Activated naive CD8-positive, alpha-beta T cell treated with anti-CD3 and anti-CD28 coated beads, Interleukin-2, amount 50 U/mL, for 24 hours (primary cell): ENCODE measurements around the gene GPR83.
"Not testable (repeated sequence)": the region's sequence is repeated elsewhere in the genome, so short reads cannot be mapped to it uniquely, and the experiment has no call there.

Source experiments
- ATAC-seq: fragments of 150-1000 bp; cut with Tn5 transposase; one replicate; pipeline ENCODE4 v1.10.0; 2021
- DNase-seq: peaks from one replicate; pipeline ENCODE4 v3.0.0; 2021
- H3K27ac Mint-ChIP-seq: one replicate; pipeline ENCODE4 v1.8.0; 2021; ENCODE audit warnings: mild to moderate bottlenecking, mixed read lengths
- H3K27me3 Mint-ChIP-seq: one replicate; pipeline ENCODE4 v1.8.0; 2021; ENCODE audit warnings: mixed read lengths
- H3K36me3 Mint-ChIP-seq: one replicate; pipeline ENCODE4 v1.8.0; 2021; ENCODE audit warnings: low read depth, mixed read lengths
- H3K4me1 Mint-ChIP-seq: one replicate; pipeline ENCODE4 v1.8.0; 2021; ENCODE audit warnings: mixed read lengths
- H3K4me3 Mint-ChIP-seq: one replicate; pipeline ENCODE4 v1.8.0; 2021; ENCODE audit warnings: mild to moderate bottlenecking, moderate library complexity, mixed read lengths
- H3K9me3 Mint-ChIP-seq: one replicate; pipeline ENCODE4 v1.8.0; 2021; ENCODE audit warnings: mixed read lengths

The GPR83 gene

GRCh38 chr11:94401773-94402265 is 600 bp upstream of the GPR83 start:
- peaks cover 1% of the 10 kb centered on the region for H3K36me3 Mint-ChIP-seq
- no peak overlapping the region for H3K27ac Mint-ChIP-seq
- peaks cover 6% of the 10 kb centered on the region for H3K4me1 Mint-ChIP-seq
- H3K9me3 Mint-ChIP-seq = peaks cover 19% of the 10 kb centered on the region
- H3K4me3 Mint-ChIP-seq = no peak overlapping the region
- DNase-seq = no peak
- ATAC-seq = no peak
- peaks cover 45% of the 10 kb centered on the region for H3K27me3 Mint-ChIP-seq

GRCh38 chr11:94400457-94400838 is 771 bp downstream of the GPR83 start:
- peaks cover 48% of the 10 kb centered on the region for H3K27me3 Mint-ChIP-seq
- no peak overlapping the region for H3K27ac Mint-ChIP-seq
- H3K36me3 Mint-ChIP-seq = peaks cover 1% of the 10 kb centered on the region
- H3K4me3 Mint-ChIP-seq = no peak overlapping the region
- no peak for DNase-seq
- H3K9me3 Mint-ChIP-seq = peaks cover 11% of the 10 kb centered on the region
- H3K4me1 Mint-ChIP-seq = peaks cover 6% of the 10 kb centered on the region
- no peak for ATAC-seq

DNA sequence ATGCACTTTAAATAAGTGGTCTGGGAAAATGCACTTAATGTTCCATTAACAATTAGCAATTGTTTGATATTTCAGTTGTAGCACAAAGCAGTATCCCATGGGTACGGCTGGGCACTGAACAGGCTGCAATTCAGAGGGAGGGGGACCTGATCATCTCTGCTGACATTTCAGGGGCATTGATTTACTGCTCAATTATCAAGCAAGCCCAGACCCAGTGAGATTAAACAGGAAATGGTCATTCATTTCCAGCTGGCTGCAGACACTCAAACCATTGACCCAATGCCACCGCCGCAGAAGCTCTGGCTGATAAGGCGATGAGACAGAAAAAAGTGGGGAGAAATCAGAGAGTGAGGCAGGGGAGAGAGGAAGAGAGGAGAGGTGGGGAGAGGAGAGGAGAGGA is 1.2 kb downstream of the GPR83 start:
- H3K27ac Mint-ChIP-seq = no peak overlapping the region
- H3K36me3 Mint-ChIP-seq = peaks cover 1% of the 10 kb centered on the region
- peaks cover 6% of the 10 kb centered on the region for H3K4me1 Mint-ChIP-seq
- ATAC-seq (no peak), DNase-seq (no peak)
- H3K27me3 Mint-ChIP-seq = peaks cover 49% of the 10 kb centered on the region
- peaks cover 11% of the 10 kb centered on the region for H3K9me3 Mint-ChIP-seq
- H3K4me3 Mint-ChIP-seq = no peak overlapping the region

DNA sequence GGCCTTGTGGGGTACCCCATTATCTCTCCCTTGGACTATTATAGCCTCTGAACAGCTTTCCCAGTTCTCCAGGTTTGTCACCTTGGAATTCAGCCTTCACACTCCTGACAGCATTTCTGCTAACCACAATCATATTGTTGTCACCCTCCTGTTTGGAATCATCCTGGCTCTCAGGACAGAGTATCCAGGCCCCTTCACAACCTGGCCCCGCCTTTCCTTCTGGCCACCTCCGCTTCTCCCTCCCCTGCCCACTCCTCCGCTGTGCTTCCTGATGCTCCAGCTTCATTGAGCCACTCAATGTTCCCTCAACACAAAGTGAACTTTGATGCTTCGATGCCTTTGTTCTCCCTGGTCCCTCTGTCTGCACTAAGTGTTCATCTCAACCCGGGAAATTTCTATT is 3.1 kb downstream of the GPR83 start:
- peaks cover 6% of the 10 kb centered on the region for H3K4me1 Mint-ChIP-seq
- peaks cover 52% of the 10 kb centered on the region for H3K27me3 Mint-ChIP-seq
- no peak for ATAC-seq

GRCh38 chr11:94396282-94396681 is 4.9 kb downstream of the GPR83 start:
- Mint-ChIP-seq H3K36me3 (peaks cover 1% of the 10 kb centered on the region), H3K9me3 (peaks cover 5% of the 10 kb centered on the region), H3K27ac (no peak overlapping the region), H3K4me3 (no peak overlapping the region), H3K4me1 (peaks cover 6% of the 10 kb centered on the region), H3K27me3 (peaks cover 40% of the 10 kb centered on the region)
- DNase-seq (no peak), ATAC-seq (no peak)

More for the DNA sequence above, 3.1 kb downstream of the GPR83 start:
- Mint-ChIP-seq H3K4me3 (no peak overlapping the region), H3K36me3 (peaks cover 1% of the 10 kb centered on the region), H3K27ac (no peak overlapping the region), H3K9me3 (peaks cover 7% of the 10 kb centered on the region)
- DNase-seq = no peak

GRCh38 chr11:94391937-94392336 is 9.3 kb downstream of the GPR83 start:
- ATAC-seq, H3K4me3 Mint-ChIP-seq, H3K27ac Mint-ChIP-seq, DNase-seq, H3K4me1 Mint-ChIP-seq, H3K9me3 Mint-ChIP-seq, H3K27me3 Mint-ChIP-seq, H3K36me3 Mint-ChIP-seq: not testable (repeated sequence)

GRCh38 chr11:94379613-94380012 is 21.6 kb downstream of the GPR83 start:
- Mint-ChIP-seq H3K27me3 (no peaks in the 10 kb centered on the region), H3K4me3 (no peak overlapping the region), H3K36me3 (no peaks in the 10 kb centered on the region), H3K9me3 (no peaks in the 10 kb centered on the region), H3K4me1 (no peaks in the 10 kb centered on the region), H3K27ac (no peak overlapping the region)
- DNase-seq (no peak), ATAC-seq (no peak)

GRCh38 chr11:94376841-94377240 is 24.4 kb downstream of the GPR83 start:
- H3K4me1 Mint-ChIP-seq = no peaks in the 10 kb centered on the region
- no peak overlapping the region for H3K27ac Mint-ChIP-seq
- no peak for DNase-seq
- H3K36me3 Mint-ChIP-seq = no peaks in the 10 kb centered on the region
- H3K27me3 Mint-ChIP-seq = peaks cover under 1% of the 10 kb centered on the region
- no peak overlapping the region for H3K4me3 Mint-ChIP-seq
- peaks cover under 1% of the 10 kb centered on the region for H3K9me3 Mint-ChIP-seq
- ATAC-seq = no peak

DNA sequence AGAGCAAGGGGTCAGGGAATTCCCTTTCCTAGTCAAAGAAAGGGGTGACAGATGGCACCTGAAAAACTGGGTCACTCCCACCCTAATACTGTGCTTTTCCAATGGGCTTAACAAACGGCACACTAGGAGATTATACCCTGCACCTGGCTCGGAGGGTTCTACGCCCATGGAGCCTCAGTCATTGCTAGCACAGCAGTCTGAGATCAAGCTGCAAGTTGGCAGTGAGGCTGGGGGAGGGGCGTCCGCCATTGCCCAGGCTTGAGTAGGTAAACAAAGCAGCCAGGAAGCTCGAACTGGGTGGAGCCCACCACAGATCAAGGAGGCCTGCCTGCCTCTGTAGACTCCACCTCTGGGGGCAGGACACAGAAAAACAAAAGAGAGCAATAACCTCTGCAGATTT is 30.6 kb downstream of the GPR83 start:
- not testable (repeated sequence) for DNase-seq, H3K4me3 Mint-ChIP-seq, H3K27me3 Mint-ChIP-seq, H3K4me1 Mint-ChIP-seq, H3K36me3 Mint-ChIP-seq, H3K9me3 Mint-ChIP-seq, H3K27ac Mint-ChIP-seq, ATAC-seq

- ATAC-seq, H3K9me3 Mint-ChIP-seq, DNase-seq, H3K4me3 Mint-ChIP-seq, H3K36me3 Mint-ChIP-seq, H3K4me1 Mint-ChIP-seq, H3K27me3 Mint-ChIP-seq, H3K27ac Mint-ChIP-seq: not testable (repeated sequence)
Observed at GRCh38 chr11:94350850-94351563, 50.2 kb downstream of the GPR83 start.

GRCh38 chr11:94346311-94346710 is 54.9 kb downstream of the GPR83 start:
- not testable (repeated sequence) for H3K36me3 Mint-ChIP-seq, ATAC-seq, H3K9me3 Mint-ChIP-seq, H3K4me3 Mint-ChIP-seq, H3K4me1 Mint-ChIP-seq, H3K27me3 Mint-ChIP-seq, DNase-seq, H3K27ac Mint-ChIP-seq

GRCh38 chr11:94343495-94343894 is 57.7 kb downstream of the GPR83 start:
- ATAC-seq = no peak
- DNase-seq = no peak
- Mint-ChIP-seq H3K27me3 (peaks cover 5% of the 10 kb centered on the region), H3K9me3 (no peaks in the 10 kb centered on the region), H3K4me1 (no peaks in the 10 kb centered on the region), H3K27ac (no peak overlapping the region), H3K36me3 (no peaks in the 10 kb centered on the region), H3K4me3 (no peak overlapping the region)

- no peak for DNase-seq
Observed at GRCh38 chr11:94342250-94342649, 59.0 kb downstream of the GPR83 start.

GRCh38 chr11:94338651-94339050 is 62.6 kb downstream of the GPR83 start:
- H3K27ac Mint-ChIP-seq = no peak overlapping the region
- H3K27me3 Mint-ChIP-seq = peaks cover 12% of the 10 kb centered on the region
- H3K9me3 Mint-ChIP-seq = no peaks in the 10 kb centered on the region
- H3K4me1 Mint-ChIP-seq = no peaks in the 10 kb centered on the region
- DNase-seq (no peak), ATAC-seq (no peak)
- no peaks in the 10 kb centered on the region for H3K36me3 Mint-ChIP-seq
- H3K4me3 Mint-ChIP-seq = no peak overlapping the region

More at GRCh38 chr11:94342250-94342649, 59.0 kb downstream of the GPR83 start:
- Mint-ChIP-seq H3K4me3 (no peak overlapping the region), H3K27ac (no peak overlapping the region), H3K9me3 (no peaks in the 10 kb centered on the region), H3K27me3 (peaks cover 7% of the 10 kb centered on the region), H3K36me3 (no peaks in the 10 kb centered on the region), H3K4me1 (no peaks in the 10 kb centered on the region)
- ATAC-seq = no peak

DNA sequence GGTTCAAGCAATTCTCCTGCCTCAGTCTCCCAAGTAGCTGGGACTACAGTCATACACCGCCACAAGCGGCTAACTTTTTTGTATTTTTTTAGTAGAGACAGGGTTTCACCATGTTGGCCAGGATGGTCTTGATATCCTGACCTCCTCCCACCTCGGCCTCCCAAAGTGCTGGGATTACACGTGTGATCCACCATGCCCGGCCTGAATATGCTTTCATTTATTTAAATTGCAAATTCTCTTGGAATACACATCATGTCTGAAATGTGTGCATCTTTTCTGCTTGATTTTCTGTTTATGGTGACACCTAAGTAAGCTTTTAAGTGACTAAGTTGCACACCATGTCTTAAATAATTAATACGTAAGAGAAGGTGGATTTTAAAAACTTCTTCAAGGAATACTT is 65.2 kb downstream of the GPR83 start:
- Mint-ChIP-seq H3K27me3 (peaks cover 14% of the 10 kb centered on the region), H3K27ac (no peak overlapping the region), H3K4me1 (no peaks in the 10 kb centered on the region), H3K4me3 (no peak overlapping the region), H3K36me3 (no peaks in the 10 kb centered on the region), H3K9me3 (no peaks in the 10 kb centered on the region)
- ATAC-seq (no peak), DNase-seq (no peak)

DNA sequence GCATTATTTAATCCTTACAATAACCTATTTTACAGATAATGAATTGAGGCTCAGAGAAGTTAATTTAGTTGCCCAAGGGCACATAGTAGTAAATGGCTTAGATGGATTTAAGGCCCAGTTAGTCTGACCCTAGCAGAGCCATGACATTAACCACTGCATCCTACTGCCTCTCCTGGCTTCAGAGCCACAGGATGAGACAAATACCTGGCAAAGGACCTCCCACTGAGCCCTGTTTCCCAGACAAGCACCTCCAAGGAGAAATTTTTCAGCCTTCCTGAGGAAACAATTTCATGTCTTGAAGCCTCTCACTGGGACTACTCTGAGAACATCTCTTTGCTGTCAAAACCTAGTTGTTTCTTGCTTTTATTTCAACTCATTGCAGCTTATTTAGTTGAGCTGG is 68.4 kb downstream of the GPR83 start:
- no peak overlapping the region for H3K4me3 Mint-ChIP-seq
- H3K27ac Mint-ChIP-seq = no peak overlapping the region
- no peak for ATAC-seq
- no peak for DNase-seq
- no peaks in the 10 kb centered on the region for H3K9me3 Mint-ChIP-seq
- no peaks in the 10 kb centered on the region for H3K36me3 Mint-ChIP-seq
- H3K4me1 Mint-ChIP-seq = no peaks in the 10 kb centered on the region
- H3K27me3 Mint-ChIP-seq = peaks cover 10% of the 10 kb centered on the region
